Uterus (tissue), 2 donors: Measurements from ENCODE around the gene SPTBN5.

Experiments used
- CTCF ChIP-seq, 4 experiments: fragments of 200-600 bp in 2 of 4; fragments of 450-650 bp in 2 of 4; sonication (generic) in 2 of 4; IDR thresholded peaks; one replicate each; pipeline ENCODE4 v1.5.1; 2016 to 2019; ENCODE audit warnings: antibody characterized with exemption in 4 of 4, mild to moderate bottlenecking in 2 of 4, moderate library complexity in 1 of 4
- POLR2A ChIP-seq, 2 donors: fragments of 450-650 bp; IDR thresholded peaks; one replicate each; pipeline ENCODE4 v1.6.1; 2016; ENCODE audit warnings: antibody characterized with exemption in 2 of 2, mild to moderate bottlenecking in 1 of 2, moderate library complexity in 1 of 2

GRCh38 chr15:41885321-41885720 is 8.5 kb downstream of the SPTBN5 start:
- TF ChIP-seq CTCF (IDR thresholded peaks at IDR 0.05), result no peak
- TF ChIP-seq POLR2A (IDR thresholded peaks at IDR 0.05), result no peak
